Measurements from ENCODE around the gene TMTC1.

- TF ChIP-seq POLR2AphosphoS5 (IDR thresholded peaks at IDR 0.05; ENCODE audit: low read depth) = no peak
- TF ChIP-seq CTCF (conservative IDR thresholded peaks at IDR 0.05; ENCODE audit: low read depth in 2 of 2) = no peak
- TF ChIP-seq EZH2 (IDR thresholded peaks at IDR 0.05; ENCODE audit: low read depth, unreplicated experiment) = no peak
- TF ChIP-seq REST (IDR thresholded peaks at IDR 0.05; ENCODE audit: unreplicated experiment) = no peak
- no peak for TF ChIP-seq ZNF331 (CRISPR knock-in tag; IDR thresholded peaks at IDR 0.05; ENCODE audit: low read depth)
- TF ChIP-seq CREB1 (CRISPR knock-in tag; IDR thresholded peaks at IDR 0.05; ENCODE audit: low read depth) = no peak
Observed at GRCh38 chr12:29551812-29552211, 231.9 kb downstream of the TMTC1 start.
